ENCODE results near the gene PSMB10.

The PSMB10 gene

DNA sequence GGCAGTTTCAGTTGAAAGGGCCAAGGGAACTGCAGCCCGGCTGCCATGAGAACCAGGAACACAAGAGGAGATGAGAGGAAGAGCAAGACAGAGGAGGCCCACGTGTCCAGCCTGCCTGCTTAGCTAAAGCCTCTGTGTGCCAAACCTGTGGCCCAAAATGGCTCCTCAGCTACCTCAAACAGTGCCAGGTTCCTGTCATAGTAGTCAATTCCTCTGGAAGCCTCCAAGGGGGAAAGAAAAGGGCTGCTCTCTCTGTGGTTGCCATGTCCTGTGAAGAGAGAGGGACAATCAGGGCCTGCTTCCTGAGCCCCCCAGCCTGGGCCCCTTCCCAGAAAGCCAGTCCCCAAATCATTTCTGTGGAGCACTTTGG lies 26.6 kb upstream of the PSMB10 start:
- H3K4me1 ChIP-seq (ENCODE audit: control insufficient read depth, insufficient read depth, low read length) = peaks cover 13% of the 10 kb centered on the region
- DNase-seq (ENCODE audit: low read depth, low spot score) = no peak
- no peak overlapping the region for H3K4me3 ChIP-seq (ENCODE audit: low read length)
- no peak overlapping the region for H3K27ac ChIP-seq (ENCODE audit: low read length)
- no peaks in the 10 kb centered on the region for H3K9me3 ChIP-seq (ENCODE audit: control insufficient read depth, insufficient read depth, low read length)
- no peaks in the 10 kb centered on the region for H3K27me3 ChIP-seq (ENCODE audit: control insufficient read depth, insufficient read depth, low read length)
- no CpG with 5 or more reads among the region's 2 CpGs for WGBS (ENCODE audit: insufficient coverage, insufficient read length)
- peaks cover 31% of the 10 kb centered on the region for H3K36me3 ChIP-seq (ENCODE audit: control insufficient read depth, insufficient read depth, low read length)

DNA sequence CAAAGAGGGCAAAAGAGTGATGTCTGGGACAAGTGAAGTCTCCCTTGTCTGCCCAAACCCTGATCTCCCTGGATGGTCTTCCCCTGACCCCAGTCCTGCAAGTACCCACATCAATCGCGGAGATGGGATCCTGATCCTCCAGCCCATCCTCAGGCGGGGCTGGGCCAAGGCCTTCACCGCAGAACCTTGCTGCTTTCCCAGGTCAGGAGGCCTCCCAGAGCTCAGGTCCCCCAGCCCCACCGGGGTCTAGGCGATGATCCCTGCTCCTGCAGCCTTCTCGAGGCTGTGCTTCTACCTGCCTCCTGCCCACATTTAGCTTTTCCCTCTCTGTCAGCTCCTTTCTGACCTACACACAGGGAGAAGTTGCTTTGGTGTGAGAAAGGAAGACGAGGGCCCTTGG lies 25.5 kb upstream of the PSMB10 start:
- no peaks in the 10 kb centered on the region for H3K27me3 ChIP-seq (ENCODE audit: control insufficient read depth, insufficient read depth, low read length)
- H3K36me3 ChIP-seq (ENCODE audit: control insufficient read depth, insufficient read depth, low read length) = peaks cover 36% of the 10 kb centered on the region
- no peak overlapping the region for H3K4me3 ChIP-seq (ENCODE audit: low read length)
- no CpG with 5 or more reads among the region's 8 CpGs for WGBS (ENCODE audit: insufficient coverage, insufficient read length)
- H3K4me1 ChIP-seq (ENCODE audit: control insufficient read depth, insufficient read depth, low read length) = peaks cover 12% of the 10 kb centered on the region
- no peaks in the 10 kb centered on the region for H3K9me3 ChIP-seq (ENCODE audit: control insufficient read depth, insufficient read depth, low read length)
- H3K27ac ChIP-seq (ENCODE audit: low read length) = no peak overlapping the region
- no peak for DNase-seq (ENCODE audit: low read depth, low spot score)

DNA sequence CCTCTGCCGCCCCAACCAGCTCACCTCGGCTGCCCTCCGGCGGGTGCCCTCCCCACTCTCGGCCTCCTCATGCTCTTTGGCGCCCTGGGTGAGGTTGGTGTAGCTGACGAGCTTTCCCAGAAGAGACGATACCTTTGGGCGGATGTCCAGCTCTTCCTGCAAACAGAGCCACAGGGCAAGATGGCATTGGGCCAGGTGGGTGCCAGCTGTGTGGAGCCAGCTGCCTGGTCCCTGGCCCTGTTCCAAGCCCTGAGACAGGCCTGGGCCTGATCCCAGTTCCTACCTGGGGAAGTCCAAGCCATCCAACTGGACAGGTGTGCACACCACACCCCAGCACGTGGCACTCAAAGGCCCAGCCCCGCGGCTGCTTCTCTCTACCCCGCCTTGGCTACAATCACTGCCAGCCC lies 24.9 kb upstream of the PSMB10 start:
- no CpG with 5 or more reads among the region's 13 CpGs for WGBS (ENCODE audit: insufficient coverage, insufficient read length)
- no peak overlapping the region for H3K4me3 ChIP-seq (ENCODE audit: low read length)
- no peaks in the 10 kb centered on the region for H3K27me3 ChIP-seq (ENCODE audit: control insufficient read depth, insufficient read depth, low read length)
- no peak for DNase-seq (ENCODE audit: low read depth, low spot score)
- no peaks in the 10 kb centered on the region for H3K9me3 ChIP-seq (ENCODE audit: control insufficient read depth, insufficient read depth, low read length)
- peaks cover 8% of the 10 kb centered on the region for H3K4me1 ChIP-seq (ENCODE audit: control insufficient read depth, insufficient read depth, low read length)
- no peak overlapping the region for H3K27ac ChIP-seq (ENCODE audit: low read length)
- H3K36me3 ChIP-seq (ENCODE audit: control insufficient read depth, insufficient read depth, low read length) = peaks cover 36% of the 10 kb centered on the region

DNA sequence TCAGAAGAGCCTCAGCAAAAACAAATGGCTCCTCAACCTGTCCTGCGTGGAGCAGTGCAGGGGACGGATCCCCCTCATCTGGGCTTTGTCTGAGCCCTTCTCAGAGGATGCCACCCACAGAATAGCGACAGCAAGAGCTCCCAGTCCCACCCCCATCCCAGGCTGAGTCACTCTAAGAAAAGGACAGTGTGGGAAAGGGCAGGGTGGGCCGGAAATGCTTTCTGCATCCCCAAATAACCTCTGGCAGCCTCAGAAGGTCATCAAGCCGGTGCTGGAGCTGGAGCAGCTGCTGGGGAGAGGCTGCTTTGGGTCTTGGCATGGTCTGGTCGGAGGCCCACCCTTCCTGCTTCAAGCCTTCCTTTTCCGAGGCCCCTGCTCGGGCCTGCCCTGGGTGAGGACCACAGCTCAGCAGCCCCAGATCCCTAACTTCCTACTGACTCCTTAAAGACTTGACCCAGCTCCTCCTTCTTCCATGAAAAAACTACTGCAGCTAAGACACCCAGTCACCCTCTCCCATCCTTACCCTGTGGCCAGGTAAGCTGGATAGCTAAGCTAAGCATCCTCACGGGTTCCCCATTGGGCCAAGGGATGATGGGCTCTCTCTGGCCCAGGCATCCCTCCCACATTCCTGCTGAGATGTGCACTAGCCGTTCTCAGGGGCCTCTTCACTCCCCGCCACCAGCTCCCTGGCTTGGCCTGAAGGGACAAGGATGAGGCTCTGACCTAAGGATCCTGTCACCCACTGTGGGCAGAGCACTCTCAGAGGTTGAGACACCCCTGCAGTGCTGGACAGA lies 23.1 kb upstream of the PSMB10 start:
- no peak for DNase-seq (ENCODE audit: low read depth, low spot score)
- Histone ChIP-seq H3K27me3 (ENCODE audit: control insufficient read depth, insufficient read depth, low read length) (no peaks in the 10 kb centered on the region), H3K4me3 (ENCODE audit: low read length) (no peak overlapping the region), H3K4me1 (ENCODE audit: control insufficient read depth, insufficient read depth, low read length) (peaks cover 2% of the 10 kb centered on the region; the same call in 1 of the 2 replicates), H3K9me3 (ENCODE audit: control insufficient read depth, insufficient read depth, low read length) (no peaks in the 10 kb centered on the region), H3K36me3 (ENCODE audit: control insufficient read depth, insufficient read depth, low read length) (peaks cover 38% of the 10 kb centered on the region), H3K27ac (ENCODE audit: low read length) (no peak overlapping the region)
- no CpG with 5 or more reads among the region's 11 CpGs for WGBS (ENCODE audit: insufficient coverage, insufficient read length)

DNA sequence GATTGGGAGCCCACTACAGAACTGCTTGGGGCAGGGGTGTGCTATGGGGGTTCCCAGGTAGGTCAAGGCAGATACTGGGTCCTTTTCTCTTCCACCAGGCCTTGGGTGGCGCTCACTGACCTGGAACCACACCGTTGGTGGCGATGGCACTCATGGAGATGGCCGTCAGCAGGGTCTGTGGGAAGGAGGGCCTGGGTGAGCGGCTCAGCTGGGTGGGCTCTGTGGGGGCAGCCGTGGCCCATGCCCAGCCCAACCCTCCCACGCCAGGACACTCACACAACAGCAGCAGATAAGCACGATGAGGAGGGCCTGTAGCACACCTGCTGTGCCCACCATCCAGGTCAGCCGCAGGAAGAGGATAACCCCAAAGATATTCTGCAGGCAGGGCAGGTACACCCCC lies 21.0 kb upstream of the PSMB10 start:
- no peaks in the 10 kb centered on the region for H3K27me3 ChIP-seq (ENCODE audit: control insufficient read depth, insufficient read depth, low read length)
- no peak overlapping the region for H3K4me3 ChIP-seq (ENCODE audit: low read length)
- peaks cover 47% of the 10 kb centered on the region for H3K36me3 ChIP-seq (ENCODE audit: control insufficient read depth, insufficient read depth, low read length)
- H3K27ac ChIP-seq (ENCODE audit: low read length) = no peak overlapping the region
- no peaks in the 10 kb centered on the region for H3K9me3 ChIP-seq (ENCODE audit: control insufficient read depth, insufficient read depth, low read length)
- no peak for DNase-seq (ENCODE audit: low read depth, low spot score)
- H3K4me1 ChIP-seq (ENCODE audit: control insufficient read depth, insufficient read depth, low read length) = no peaks in the 10 kb centered on the region
- no CpG with 5 or more reads among the region's 9 CpGs for WGBS (ENCODE audit: insufficient coverage, insufficient read length)

DNA sequence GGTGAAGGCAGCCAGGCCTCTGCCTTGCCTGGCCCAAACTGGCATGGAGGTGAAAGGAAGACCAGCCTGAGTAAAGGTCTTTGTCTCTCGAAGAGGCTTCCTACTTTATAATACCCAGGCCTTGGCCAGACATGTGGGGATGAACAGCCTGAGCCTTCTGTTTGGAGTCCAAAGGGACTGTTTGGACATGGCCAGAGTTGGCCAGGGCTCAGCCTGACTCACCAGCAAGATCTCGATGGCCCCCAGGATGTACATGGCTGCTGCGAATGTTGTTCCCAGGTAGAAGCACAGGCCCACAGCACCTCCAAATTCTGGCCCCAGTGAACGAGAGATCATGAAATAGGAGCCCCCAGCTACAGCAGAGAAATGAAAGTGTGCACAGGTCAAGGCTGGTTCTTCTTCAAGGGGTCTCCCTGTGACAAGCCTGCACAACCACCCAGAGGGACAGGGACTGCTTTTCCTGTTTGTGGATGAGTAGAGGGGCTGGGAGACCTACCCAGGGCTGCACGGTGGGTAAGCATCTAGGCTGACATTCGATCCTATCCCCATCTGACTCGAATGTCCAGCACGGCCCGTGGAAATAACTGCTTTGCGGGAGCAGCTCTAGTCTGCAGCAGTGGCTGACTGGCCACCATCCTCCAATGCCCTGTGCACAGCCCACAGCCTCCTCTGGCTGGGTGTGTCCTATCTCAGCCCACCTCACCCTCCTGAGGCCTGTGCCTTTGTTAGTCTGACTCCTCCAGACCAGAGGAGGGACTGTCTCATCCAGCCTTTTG lies 18.0 kb upstream of the PSMB10 start:
- Histone ChIP-seq H3K36me3 (ENCODE audit: control insufficient read depth, insufficient read depth, low read length) (peaks cover 48% of the 10 kb centered on the region), H3K4me1 (ENCODE audit: control insufficient read depth, insufficient read depth, low read length) (no peaks in the 10 kb centered on the region), H3K27ac (ENCODE audit: low read length) (no peak overlapping the region), H3K4me3 (ENCODE audit: low read length) (no peak overlapping the region), H3K27me3 (ENCODE audit: control insufficient read depth, insufficient read depth, low read length) (no peaks in the 10 kb centered on the region), H3K9me3 (ENCODE audit: control insufficient read depth, insufficient read depth, low read length) (no peaks in the 10 kb centered on the region)
- WGBS (ENCODE audit: insufficient coverage, insufficient read length) = no CpG with 5 or more reads among the region's 10 CpGs
- no peak for DNase-seq (ENCODE audit: low read depth, low spot score)

DNA sequence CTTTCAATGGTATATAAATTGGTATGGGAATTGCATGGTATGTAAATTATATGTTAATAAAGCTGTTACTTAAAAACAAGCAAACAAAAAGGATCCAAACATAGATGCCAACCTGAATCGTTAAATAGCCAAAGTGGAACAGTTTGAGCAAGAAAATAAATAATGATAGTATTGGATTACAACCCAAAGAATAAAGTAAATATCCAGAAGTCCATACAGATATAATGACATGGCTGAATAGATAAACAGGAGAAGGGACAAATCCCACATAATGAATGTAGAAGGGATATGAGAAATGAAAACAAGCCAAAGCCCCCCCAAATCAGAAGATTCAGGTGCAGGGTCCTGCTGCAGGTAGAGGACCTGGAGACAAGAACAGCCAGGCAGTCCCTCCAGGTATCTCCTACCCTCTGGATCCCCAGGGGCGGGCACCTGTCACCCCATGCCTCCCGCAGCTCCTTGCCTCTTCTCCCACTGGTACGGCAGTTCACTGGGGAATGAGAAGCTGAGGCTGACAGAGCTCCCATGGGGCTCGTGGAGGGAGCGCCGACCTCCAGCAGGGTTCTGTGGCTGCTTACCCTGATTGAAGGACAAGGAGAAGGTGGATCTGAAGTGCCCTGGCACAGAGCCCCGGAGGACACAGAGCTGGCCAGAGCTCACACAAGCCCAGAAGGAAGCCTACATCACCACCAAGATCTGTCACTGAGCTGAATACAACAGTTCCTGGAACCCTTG lies 17.2 kb upstream of the PSMB10 start:
- H3K27ac ChIP-seq (ENCODE audit: low read length) = no peak overlapping the region
- no peaks in the 10 kb centered on the region for H3K27me3 ChIP-seq (ENCODE audit: control insufficient read depth, insufficient read depth, low read length)
- no peaks in the 10 kb centered on the region for H3K4me1 ChIP-seq (ENCODE audit: control insufficient read depth, insufficient read depth, low read length)
- no peak for DNase-seq (ENCODE audit: low read depth, low spot score)
- H3K36me3 ChIP-seq (ENCODE audit: control insufficient read depth, insufficient read depth, low read length) = peaks cover 48% of the 10 kb centered on the region
- H3K4me3 ChIP-seq (ENCODE audit: low read length) = no peak overlapping the region
- no peaks in the 10 kb centered on the region for H3K9me3 ChIP-seq (ENCODE audit: control insufficient read depth, insufficient read depth, low read length)
- WGBS (ENCODE audit: insufficient coverage, insufficient read length) = no CpG with 5 or more reads among the region's 8 CpGs

DNA sequence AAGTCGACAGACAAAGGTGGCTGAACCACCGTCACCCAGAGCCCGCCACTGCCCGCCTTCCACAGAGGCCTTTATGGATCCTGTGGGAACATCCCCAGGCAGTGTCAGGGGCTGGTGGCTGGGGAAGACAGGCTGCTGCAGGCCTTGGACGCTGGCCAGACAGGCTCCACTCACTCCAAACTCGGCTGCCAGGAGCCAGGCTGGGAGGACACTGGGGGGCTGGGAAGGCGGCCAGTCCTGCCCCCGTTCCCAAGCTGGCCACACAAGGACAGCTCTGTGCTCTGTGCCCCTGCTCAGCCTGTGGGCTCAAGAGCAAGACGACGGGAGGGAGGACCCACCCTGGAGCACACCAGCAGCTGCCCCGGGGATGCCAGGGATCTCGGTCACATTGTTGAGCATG lies 14.8 kb upstream of the PSMB10 start:
- no peak overlapping the region for H3K27ac ChIP-seq (ENCODE audit: low read length)
- no peaks in the 10 kb centered on the region; the same call in 1 of the 2 replicates for H3K4me1 ChIP-seq (ENCODE audit: control insufficient read depth, insufficient read depth, low read length)
- H3K36me3 ChIP-seq (ENCODE audit: control insufficient read depth, insufficient read depth, low read length) = peaks cover 57% of the 10 kb centered on the region
- no peaks in the 10 kb centered on the region for H3K27me3 ChIP-seq (ENCODE audit: control insufficient read depth, insufficient read depth, low read length)
- no peak for DNase-seq (ENCODE audit: low read depth, low spot score)
- no peak overlapping the region for H3K4me3 ChIP-seq (ENCODE audit: low read length)
- no peaks in the 10 kb centered on the region for H3K9me3 ChIP-seq (ENCODE audit: control insufficient read depth, insufficient read depth, low read length)
- WGBS (ENCODE audit: insufficient coverage, insufficient read length) = no CpG with 5 or more reads among the region's 12 CpGs

DNA sequence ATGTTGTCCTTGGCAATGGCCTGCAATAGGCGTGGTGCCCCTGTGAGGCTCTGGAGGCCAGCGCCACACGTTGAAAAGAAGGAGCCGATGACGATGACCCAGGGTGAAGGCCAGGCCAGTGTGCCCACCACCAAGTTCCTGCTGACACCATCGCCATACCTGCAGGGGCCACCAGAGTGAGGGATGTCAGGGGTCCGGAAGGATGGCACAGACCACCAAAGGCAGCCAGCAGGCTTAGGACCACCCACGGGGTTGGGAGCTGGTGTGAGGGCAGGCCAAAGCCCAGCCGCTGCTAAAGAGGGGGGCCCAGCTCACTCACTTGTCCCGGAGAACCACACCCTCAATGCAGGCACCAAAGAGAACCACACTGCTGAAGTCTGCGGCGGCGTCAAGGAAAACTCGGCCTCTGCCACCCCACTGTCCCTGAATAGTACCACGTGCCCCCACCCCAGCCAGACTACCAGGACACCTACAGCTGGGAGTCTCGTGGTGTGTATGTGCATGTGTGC lies 13.7 kb upstream of the PSMB10 start:
- no CpG with 5 or more reads among the region's 16 CpGs for WGBS (ENCODE audit: insufficient coverage, insufficient read length)
- H3K27ac ChIP-seq (ENCODE audit: low read length) = no peak overlapping the region
- H3K4me1 ChIP-seq (ENCODE audit: control insufficient read depth, insufficient read depth, low read length) = no peaks in the 10 kb centered on the region; the same call in 1 of the 2 replicates
- H3K36me3 ChIP-seq (ENCODE audit: control insufficient read depth, insufficient read depth, low read length) = peaks cover 68% of the 10 kb centered on the region
- DNase-seq (ENCODE audit: low read depth, low spot score) = no peak
- no peaks in the 10 kb centered on the region for H3K9me3 ChIP-seq (ENCODE audit: control insufficient read depth, insufficient read depth, low read length)
- H3K4me3 ChIP-seq (ENCODE audit: low read length) = no peak overlapping the region
- no peaks in the 10 kb centered on the region for H3K27me3 ChIP-seq (ENCODE audit: control insufficient read depth, insufficient read depth, low read length)

DNA sequence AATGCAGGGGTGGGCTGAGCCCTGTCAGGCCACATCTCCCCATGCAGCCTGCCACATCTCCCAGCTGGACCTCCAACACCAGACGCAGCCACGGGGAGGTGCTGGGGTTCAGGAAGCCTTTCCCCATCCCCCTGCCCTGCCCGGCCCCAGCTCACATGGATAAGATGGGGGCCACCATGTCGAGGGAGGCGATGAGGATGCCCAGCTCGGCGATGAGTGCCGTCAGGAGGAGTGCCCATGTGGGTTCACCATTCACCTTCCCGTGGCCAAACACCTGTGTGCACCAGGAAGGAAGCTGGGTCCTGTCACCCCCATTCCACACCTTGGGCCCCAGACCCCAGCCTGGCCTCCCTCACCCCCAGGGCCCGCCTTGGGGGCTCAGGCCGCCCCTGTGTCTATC lies 13.0 kb upstream of the PSMB10 start:
- no peak overlapping the region for H3K4me3 ChIP-seq (ENCODE audit: low read length)
- DNase-seq (ENCODE audit: low read depth, low spot score) = no peak
- no peak overlapping the region for H3K27ac ChIP-seq (ENCODE audit: low read length)
- no peaks in the 10 kb centered on the region for H3K27me3 ChIP-seq (ENCODE audit: control insufficient read depth, insufficient read depth, low read length)
- peaks cover 72% of the 10 kb centered on the region for H3K36me3 ChIP-seq (ENCODE audit: control insufficient read depth, insufficient read depth, low read length)
- no peaks in the 10 kb centered on the region for H3K9me3 ChIP-seq (ENCODE audit: control insufficient read depth, insufficient read depth, low read length)
- WGBS (ENCODE audit: insufficient coverage, insufficient read length) = no CpG with 5 or more reads among the region's 11 CpGs
- no peaks in the 10 kb centered on the region; the same call in 1 of the 2 replicates for H3K4me1 ChIP-seq (ENCODE audit: control insufficient read depth, insufficient read depth, low read length)

Measured in iPS DF 6.9 (cell line).